ENCODE measurements around the gene EBF4. TPM values are rescaled to one million over a fixed set of nuclear protein-coding genes. Genes with fewer than 3 reads are reported as not detected.

Gene EBF4
- total and polyA plus RNA-seq, 2 of the 8 experiments (the other 6 are each of a cell fraction or from before 2014, with no cell fraction given) = 1.2 to 2.9 TPM

- Histone ChIP-seq H3K36me3 (ENCODE audit: control insufficient read depth in 2 of 4, insufficient read depth in 4 of 4, low read length in 3 of 4) (no peaks in the 10 kb centered on the region), H3K18ac (ENCODE audit: extremely low read depth, low read length) (no peak overlapping the region), H3K79me1 (ENCODE audit: low read depth, low read length) (no peaks in the 10 kb centered on the region), H3K9me3 (ENCODE audit: insufficient read depth in 2 of 2, low read depth in 1 of 2, low read length in 1 of 2) (no peaks in the 10 kb centered on the region), H3K27ac (ENCODE audit: low read depth, low read length) (no peak overlapping the region), H4K5ac (ENCODE audit: insufficient read length, low read depth, low read length) (no peak overlapping the region), H2AK5ac (ENCODE audit: low read depth, low read length) (no peak overlapping the region), H3K9ac (replicated peaks in 1 of 4; ENCODE audit: extremely low read depth in 1 of 4, low read depth in 3 of 4, low read length in 3 of 4) (no peak overlapping the region), H4K8ac (ENCODE audit: extremely low read depth, insufficient read depth, low read length) (no peak overlapping the region), H3K79me2 (ENCODE audit: control insufficient read depth in 1 of 2, insufficient read depth in 2 of 2, low read length in 2 of 2) (no peaks in the 10 kb centered on the region), H2BK20ac (ENCODE audit: low read length) (no peak overlapping the region), H3K4me1 (replicated peaks in 1 of 4; ENCODE audit: control insufficient read depth in 3 of 4, insufficient read depth in 4 of 4, low read length in 3 of 4) (peaks cover 0 to 16% (median 9%) of the 10 kb centered on the region in 4 experiments), H2BK15ac (ENCODE audit: low read length) (no peak overlapping the region), H2AFZ (ENCODE audit: low read length) (no peak overlapping the region), H3K23me2 (ENCODE audit: low read depth, low read length) (peaks cover 3% of the 10 kb centered on the region; the same call in 1 of the 2 replicates), H2BK120ac (replicated peaks; ENCODE audit: low read depth, low read length) (no peak overlapping the region), H4K91ac (replicated peaks; ENCODE audit: insufficient read length, low read length) (no peak overlapping the region), H3K27me3 (replicated peaks in 1 of 4; ENCODE audit: control insufficient read depth in 3 of 4, extremely low read depth in 1 of 4, insufficient read depth in 3 of 4, low read length in 3 of 4) (peaks cover 0 to 5% (median 0%) of the 10 kb centered on the region in 4 experiments; a peak in 2 of 7 replicates), H3K4ac (replicated peaks; ENCODE audit: insufficient read length, low read depth, low read length) (no peak overlapping the region), H3K4me3 (ENCODE audit: extremely low read depth in 1 of 4, insufficient read depth in 2 of 4, low read depth in 3 of 4, low read length in 4 of 4) (no peak overlapping the region), H4K20me1 (replicated peaks in 1 of 2; ENCODE audit: control insufficient read depth in 1 of 2, insufficient read depth in 2 of 2, low read length in 2 of 2) (no peaks in the 10 kb centered on the region), H2BK12ac (ENCODE audit: low read depth, low read length) (peak overlapping the region; percentile 85; the same call in 1 of the 2 replicates), H3K14ac (ENCODE audit: insufficient read length) (no peak overlapping the region), H3K4me2 (ENCODE audit: insufficient read depth in 1 of 2, low read depth in 2 of 2, low read length in 2 of 2) (no peak overlapping the region), H2BK5ac (ENCODE audit: low read depth, low read length) (no peak overlapping the region), H3K56ac (replicated peaks; ENCODE audit: insufficient read length, low read depth, low read length) (no peak overlapping the region), H3K23ac (ENCODE audit: insufficient read length) (no peak overlapping the region)
- FAIRE-seq = no peak
- ChIA-PET POLR2A (ENCODE audit: partially characterized antibody) (interaction anchor here (0.6 kb wide), 1 partner anchor 21 kb away, joined by 3 read pairs; no protein-coding TSS in a partner anchor), CTCF (ENCODE audit: partially characterized antibody) (interaction anchor here (1.3 to 3.3 kb wide), 5 partner anchors 8 to 343 kb away, joined by 3 to 23 read pairs (median 5); no protein-coding TSS in a partner anchor)
- 88% methylated on average over 2 of the region's 2 CpGs; no CpG with 5 or more reads in 1 of the 2 experiments for WGBS, 2 experiments (ENCODE audit: extremely low coverage in 1 of 2, insufficient coverage in 1 of 2, insufficient read length in 1 of 2, insufficient replicate concordance in 2 of 2, low coverage in 1 of 2, low lambda C conversion rate in 2 of 2, missing lambda C conversion rate in 1 of 2)
- no peak for DNase-seq (ENCODE audit: low read depth in 1 of 2, low spot score in 2 of 2)
- TF ChIP-seq TCF12 (IDR thresholded peaks at IDR 0.05; ENCODE audit: low read depth, low read length) (no peak), CTCF (IDR thresholded peaks at IDR 0.05; ENCODE audit: control extremely low read depth in 1 of 3, insufficient read depth in 1 of 3, low read depth in 1 of 3, low read length in 3 of 3) (no peak), RFX5 (IDR thresholded peaks at IDR 0.05; ENCODE audit: borderline replicate concordance, low read depth, low read length) (no peak), HDAC2 (IDR thresholded peaks at IDR 0.05; ENCODE audit: borderline replicate concordance in 1 of 2, low read depth in 2 of 2, low read length in 2 of 2) (no peak), ATF3 (IDR thresholded peaks at IDR 0.05; ENCODE audit: insufficient read depth, low read depth, low read length) (no peak), SP1 (IDR thresholded peaks at IDR 0.05; ENCODE audit: low read depth, low read length) (no peak), NRF1 (IDR thresholded peaks at IDR 0.05; ENCODE audit: low read depth, low read length) (no peak), ATF2 (IDR thresholded peaks at IDR 0.05; ENCODE audit: low read length) (no peak), SUZ12 (IDR thresholded peaks at IDR 0.05; ENCODE audit: low read length) (no peak)
These were observed 68.3 kb downstream of the EBF4 start for GRCh38 chr20:2760952-2761305.

Data from H1 (cell line).